Endothelial cell of umbilical vein (primary cell): ENCODE results near the gene GMNN. TPM values are rescaled to one million over a fixed set of nuclear protein-coding genes. Genes with fewer than 3 reads are reported as not detected.

Experiments used
- BruUV-seq: library from RNA; stranded (reverse); fragments of 400-500 nt; replicated peaks from 2 replicates; lab custom pipeline; 2021; lab: Mats Ljungman, UMichigan
- CTCF ChIA-PET: fragments of 300-600, 350-600 bp; sonication (Branson Sonifier 250); formaldehyde crosslinking; loops from one replicate; lab custom pipeline; 2021; ENCODE audit warnings: antibody characterized with exemption, inconsistent platforms; lab: Charles Lee
- POLR2A ChIA-PET: fragments of 300-600, 350-600 bp; sonication (Branson Sonifier 250); formaldehyde crosslinking; loops from one replicate; lab custom pipeline; 2021; ENCODE audit warnings: antibody characterized with exemption, inconsistent platforms; lab: Charles Lee
- DNase-seq: peaks from one replicate; pipeline ENCODE4 v3.0.0-alpha.2; 2011; ENCODE audit warnings: low read depth, low spot score
- FAIRE-seq: peaks from 2 replicates; lab custom pipeline; 2011; peaks lifted over from hg19 to GRCh38; lab: Jason Lieb, UNC
- H2AFZ ChIP-seq: 2 replicates; pipeline ENCODE4 v1.6.0; 2012; ENCODE audit warnings: low read depth, low read length, control low read depth, inconsistent platforms
- H3K27ac ChIP-seq: 2 replicates; pipeline ENCODE4 v1.5.1; 2011; ENCODE audit warnings: low read depth, mild to moderate bottlenecking, control low read depth, low read length, moderate library complexity; ENCODE audit not compliant: insufficient read depth
- H3K27me3 ChIP-seq, 2 experiments: 2 replicates each; pipeline versions ENCODE4 v1.6.0 to v1.6.1; 2011; ENCODE audit warnings: low read length in 2 of 2, mixed read lengths in 1 of 2; ENCODE audit not compliant: control insufficient read depth in 2 of 2, insufficient read depth in 2 of 2
- H3K36me3 ChIP-seq, 2 experiments: 2 replicates in 1 of 2; 3 replicates in 1 of 2; pipeline ENCODE4 v1.5.1; 2011; ENCODE audit warnings: low read length in 2 of 2, mild to moderate bottlenecking in 1 of 2, moderate library complexity in 1 of 2; ENCODE audit not compliant: control insufficient read depth in 2 of 2, insufficient read depth in 2 of 2; ENCODE audit errors: extremely low read depth in 1 of 2
- H3K4me1 ChIP-seq: 3 replicates; pipeline ENCODE4 v1.5.1; 2011; ENCODE audit warnings: mild to moderate bottlenecking, low read length; ENCODE audit not compliant: control insufficient read depth, insufficient read depth; ENCODE audit errors: extremely low read depth
- H3K4me2 ChIP-seq: 2 replicates; pipeline ENCODE4 v1.6.1; 2011; ENCODE audit warnings: low read length, control low read depth, mixed read lengths; ENCODE audit not compliant: insufficient read depth
- H3K4me3 ChIP-seq, 3 experiments: fragments of 200-600 bp in 1 of 3; sonication (generic), shearing (Covaris generic) in 1 of 3; replicated peaks in 1 of 3; 2 replicates each; pipeline ENCODE4 v1.5.1; 2011 to 2016; ENCODE audit warnings: control low read depth in 3 of 3, low read length in 3 of 3, mild to moderate bottlenecking in 2 of 3, inconsistent platforms in 1 of 3, low read depth in 1 of 3, moderate library complexity in 1 of 3; ENCODE audit not compliant: insufficient read depth in 1 of 3
- H3K79me2 ChIP-seq: 2 replicates; pipeline ENCODE4 v1.6.0; 2012; ENCODE audit warnings: low read length, inconsistent platforms; ENCODE audit not compliant: control insufficient read depth, insufficient read depth
- H3K9ac ChIP-seq: replicated peaks from 2 replicates; pipeline ENCODE3; 2011; ENCODE audit warnings: low read length, control low read depth; ENCODE audit not compliant: insufficient read depth; ENCODE audit errors: extremely low read depth
- H3K9me1 ChIP-seq: replicated peaks from 3 replicates; pipeline ENCODE4 v1.6.0; 2011; ENCODE audit warnings: mild to moderate bottlenecking, low read length; ENCODE audit not compliant: control insufficient read depth, insufficient read depth; ENCODE audit errors: extremely low read depth
- H3K9me3 ChIP-seq: replicated peaks from 2 replicates; pipeline ENCODE4 v1.5.1; 2012; ENCODE audit warnings: low read length, inconsistent platforms; ENCODE audit not compliant: control insufficient read depth, insufficient read depth
- H4K20me1 ChIP-seq: replicated peaks from 2 replicates; pipeline ENCODE3; 2011; ENCODE audit warnings: mild to moderate bottlenecking, low read length; ENCODE audit not compliant: control insufficient read depth, insufficient read depth; ENCODE audit errors: extremely low read depth
- EZH2 ChIP-seq: IDR thresholded peaks from 2 replicates; pipeline ENCODE4 v1.6.1; 2012; ENCODE audit warnings: borderline replicate concordance, low read depth, mild to moderate bottlenecking, moderate library complexity, low read length, inconsistent platforms; ENCODE audit not compliant: severe bottlenecking
- FOS ChIP-seq: IDR thresholded peaks from 2 replicates; pipeline ENCODE4 v1.6.1; 2011; ENCODE audit warnings: mild to moderate bottlenecking, low read length, moderate library complexity, borderline replicate concordance; ENCODE audit not compliant: insufficient read depth
- GATA2 ChIP-seq: IDR thresholded peaks from 2 replicates; pipeline ENCODE4 v1.7.0; 2011; ENCODE audit warnings: low read depth, mild to moderate bottlenecking, moderate library complexity, mixed read lengths, low read length; ENCODE audit not compliant: insufficient read length, insufficient read depth
- JUN ChIP-seq: IDR thresholded peaks from 2 replicates; pipeline ENCODE4 v1.6.1; 2011; ENCODE audit warnings: borderline replicate concordance, low read depth; ENCODE audit not compliant: insufficient read length, insufficient read depth
- MYC ChIP-seq: IDR thresholded peaks from one replicate; pipeline ENCODE4 v1.6.1; 2011; ENCODE audit warnings: mild to moderate bottlenecking, low read depth, low read length
- POLR2A ChIP-seq: IDR thresholded peaks from 2 replicates; pipeline ENCODE4 v1.6.1; 2012; ENCODE audit warnings: low read depth, mild to moderate bottlenecking, control low read depth, low read length
- POLR2AphosphoS5 ChIP-seq: IDR thresholded peaks from 2 replicates; pipeline ENCODE4 v1.6.1; 2012; ENCODE audit warnings: low read depth, mild to moderate bottlenecking, control low read depth, low read length, moderate library complexity; ENCODE audit not compliant: insufficient read depth
- dilution Hi-C: fragments of 300-500 bp; cut with MboI; formaldehyde crosslinking; loops from one replicate; pipeline ENCODE4 v1.15.0; 2019; ENCODE audit warnings: low sequenced_read_pairs; ENCODE audit not compliant: extremely low pct_ligation_motif_present
- intact Hi-C: fragments of 100-400 bp; cut with micrococcal nuclease; formaldehyde crosslinking; loops from one replicate; pipeline ENCODE4 v1.10.0; 2022
- polyA plus RNA-seq, 4 experiments: library from polyadenylated mRNA; depleted of rRNA in 3 of 4; stranded (reverse) in 3 of 4; unstranded in 1 of 4; fragments of >200 nt; gene quantifications; 2 replicates each; pipeline versions ENCODE4 v1.2.1 to v1.2.3, GENCODE V29; 2011 to 2012; ENCODE audit warnings: missing spikeins in 1 of 4
- total RNA-seq: library from RNA; stranded (reverse); gene quantifications from 2 replicates; pipeline ENCODE4 v1.2.3, GENCODE V29; 2021
- TF ChIP-seq, protein P1 (sequence below), 2 donors: IDR thresholded peaks; 1 replicate in 1 of 2; 2 replicates in 1 of 2; pipeline ENCODE4 v1.5.1; 2011; ENCODE audit warnings: low read length in 2 of 2, mild to moderate bottlenecking in 2 of 2, moderate library complexity in 2 of 2, control low read depth in 1 of 2, inconsistent platforms in 1 of 2, low read depth in 1 of 2; ENCODE audit not compliant: insufficient read depth in 1 of 2; ENCODE audit errors: extremely low read depth in 1 of 2
- TF ChIP-seq, protein P2 (sequence below): IDR thresholded peaks from 2 replicates; pipeline ENCODE4 v1.6.1; 2011; ENCODE audit not compliant: insufficient read depth, insufficient read length

GMNN gene
- total and polyA plus RNA-seq, 2 donors (not counting 3 experiments of a cell fraction or from before 2014, with no cell fraction given), result 25.4 to 52.6 TPM

DNA sequence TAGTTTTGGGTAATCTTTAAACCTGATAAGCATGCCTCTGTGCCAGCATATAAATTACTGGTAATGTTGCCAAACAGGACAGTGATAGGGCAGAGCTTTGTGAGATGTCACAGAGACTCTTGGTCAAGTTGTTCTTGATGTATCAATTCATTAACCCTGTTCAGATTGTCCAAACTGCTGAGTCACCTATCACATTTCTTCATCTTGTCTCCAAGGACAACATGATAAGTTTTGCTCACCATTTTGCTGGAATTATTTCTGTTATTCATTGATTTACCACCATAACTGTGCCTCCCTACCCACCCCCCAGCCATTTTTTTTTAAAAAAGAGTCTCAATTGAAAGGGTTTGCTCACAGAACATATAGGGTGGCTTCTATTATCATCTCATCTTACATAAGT is 19.5 kb upstream of the GMNN start:
- intact Hi-C loops (no loop called here), dilution Hi-C loops (no loop called here)
- no TSS peak for BruUV-seq
- ChIA-PET POLR2A (no interaction called here), CTCF (no interaction called here)
- H3K36me3 ChIP-seq, result no peaks in the 10 kb centered on the region
- H3K4me1 ChIP-seq, result no peaks in the 10 kb centered on the region
- H3K9me1 ChIP-seq, result no peaks in the 10 kb centered on the region
- no peak overlapping the region for H3K4me3 ChIP-seq
- H3K79me2 ChIP-seq, result no peaks in the 10 kb centered on the region
- DNase-seq (no peak), FAIRE-seq (no peak)
- no peaks in the 10 kb centered on the region for H4K20me1 ChIP-seq
- H3K4me2 ChIP-seq, result no peak overlapping the region
- H3K27ac ChIP-seq, result no peak overlapping the region
- TF ChIP-seq EZH2 (no peak), JUN (no peak), FOS (no peak), GATA2 (no peak), POLR2AphosphoS5 (no peak), MYC (no peak), POLR2A (no peak)
- TF ChIP-seq, protein P1, sequence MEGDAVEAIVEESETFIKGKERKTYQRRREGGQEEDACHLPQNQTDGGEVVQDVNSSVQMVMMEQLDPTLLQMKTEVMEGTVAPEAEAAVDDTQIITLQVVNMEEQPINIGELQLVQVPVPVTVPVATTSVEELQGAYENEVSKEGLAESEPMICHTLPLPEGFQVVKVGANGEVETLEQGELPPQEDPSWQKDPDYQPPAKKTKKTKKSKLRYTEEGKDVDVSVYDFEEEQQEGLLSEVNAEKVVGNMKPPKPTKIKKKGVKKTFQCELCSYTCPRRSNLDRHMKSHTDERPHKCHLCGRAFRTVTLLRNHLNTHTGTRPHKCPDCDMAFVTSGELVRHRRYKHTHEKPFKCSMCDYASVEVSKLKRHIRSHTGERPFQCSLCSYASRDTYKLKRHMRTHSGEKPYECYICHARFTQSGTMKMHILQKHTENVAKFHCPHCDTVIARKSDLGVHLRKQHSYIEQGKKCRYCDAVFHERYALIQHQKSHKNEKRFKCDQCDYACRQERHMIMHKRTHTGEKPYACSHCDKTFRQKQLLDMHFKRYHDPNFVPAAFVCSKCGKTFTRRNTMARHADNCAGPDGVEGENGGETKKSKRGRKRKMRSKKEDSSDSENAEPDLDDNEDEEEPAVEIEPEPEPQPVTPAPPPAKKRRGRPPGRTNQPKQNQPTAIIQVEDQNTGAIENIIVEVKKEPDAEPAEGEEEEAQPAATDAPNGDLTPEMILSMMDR (IDR thresholded peaks at IDR 0.05; ENCODE audit: extremely low read depth in 1 of 2, insufficient read depth in 1 of 2, low read depth in 1 of 2, low read length in 2 of 2), result no peak
- TF ChIP-seq, protein P2, sequence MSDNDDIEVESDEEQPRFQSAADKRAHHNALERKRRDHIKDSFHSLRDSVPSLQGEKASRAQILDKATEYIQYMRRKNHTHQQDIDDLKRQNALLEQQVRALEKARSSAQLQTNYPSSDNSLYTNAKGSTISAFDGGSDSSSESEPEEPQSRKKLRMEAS, result no peak
- no peaks in the 10 kb centered on the region for H3K27me3 ChIP-seq
- no peaks in the 10 kb centered on the region for H3K9me3 ChIP-seq
- H3K9ac ChIP-seq, result no peak overlapping the region
- no peak overlapping the region for H2AFZ ChIP-seq
